MCF 10A (cell line): ENCODE results near the gene SLC7A1. TPM values are rescaled to one million over a fixed set of nuclear protein-coding genes. Genes with fewer than 3 reads are reported as not detected.

Experiments
- BruUV-seq: library from RNA; stranded (reverse); fragments of 400-500 nt; replicated peaks from 2 replicates; lab custom pipeline; 2021; lab: Mats Ljungman, UMichigan
- CTCF ChIA-PET: fragments of 300-600 bp; sonication (Branson Sonifier 250); formaldehyde crosslinking; extraction: SDS; loops from one replicate; lab custom pipeline; 2021; ENCODE audit warnings: antibody characterized with exemption, inconsistent platforms; lab: Yijun Ruan, JAX
- POLR2A ChIA-PET: fragments of 300-600, 350-650 bp; sonication (Branson Sonifier 250); formaldehyde crosslinking; extraction: SDS; loops from one replicate; lab custom pipeline; 2020; ENCODE audit warnings: antibody characterized with exemption, inconsistent platforms; lab: Yijun Ruan, JAX
- DNase-seq: peaks from one replicate; pipeline ENCODE4 v3.0.0-alpha.2; 2018; ENCODE audit not compliant: unreplicated experiment
- H3K27ac Mint-ChIP-seq: one replicate; pipeline ENCODE4 v1.8.0; 2022; ENCODE audit warnings: mild to moderate bottlenecking, low read depth, mixed read lengths; ENCODE audit not compliant: unreplicated experiment
- H3K27me3 Mint-ChIP-seq: one replicate; pipeline ENCODE4 v1.8.0; 2022; ENCODE audit warnings: mixed read lengths; ENCODE audit not compliant: insufficient read depth, unreplicated experiment
- H3K36me3 Mint-ChIP-seq: one replicate; pipeline ENCODE4 v1.8.0; 2022; ENCODE audit warnings: mild to moderate bottlenecking, moderate library complexity, mixed read lengths; ENCODE audit not compliant: insufficient read depth, unreplicated experiment
- H3K4me1 Mint-ChIP-seq: one replicate; pipeline ENCODE4 v1.8.0; 2022; ENCODE audit warnings: mixed read lengths; ENCODE audit not compliant: insufficient read depth, unreplicated experiment
- H3K4me3 Mint-ChIP-seq: one replicate; pipeline ENCODE4 v1.8.0; 2022; ENCODE audit warnings: mild to moderate bottlenecking, moderate library complexity, mixed read lengths; ENCODE audit not compliant: unreplicated experiment
- H3K9me3 Mint-ChIP-seq: one replicate; pipeline ENCODE4 v1.8.0; 2022; ENCODE audit warnings: mixed read lengths; ENCODE audit not compliant: unreplicated experiment
- intact Hi-C: fragments of 100-400 bp; cut with micrococcal nuclease; formaldehyde crosslinking; loops from 2 replicates; pipeline ENCODE4 v1.14.1; 2022
- total RNA-seq: library from RNA; stranded (reverse); gene quantifications from 2 replicates; pipeline ENCODE4 v1.2.3, GENCODE V29; 2022
- TF ChIP-seq, protein P1 (sequence below): fragments of 200-600 bp; IDR thresholded peaks from one replicate; pipeline ENCODE4 v1.8.0; 2022; ENCODE audit warnings: antibody characterized with exemption, mild to moderate bottlenecking; ENCODE audit not compliant: unreplicated experiment

The SLC7A1 gene
- total RNA-seq, 1 experiment from 2014 or later: 194 TPM

DNA sequence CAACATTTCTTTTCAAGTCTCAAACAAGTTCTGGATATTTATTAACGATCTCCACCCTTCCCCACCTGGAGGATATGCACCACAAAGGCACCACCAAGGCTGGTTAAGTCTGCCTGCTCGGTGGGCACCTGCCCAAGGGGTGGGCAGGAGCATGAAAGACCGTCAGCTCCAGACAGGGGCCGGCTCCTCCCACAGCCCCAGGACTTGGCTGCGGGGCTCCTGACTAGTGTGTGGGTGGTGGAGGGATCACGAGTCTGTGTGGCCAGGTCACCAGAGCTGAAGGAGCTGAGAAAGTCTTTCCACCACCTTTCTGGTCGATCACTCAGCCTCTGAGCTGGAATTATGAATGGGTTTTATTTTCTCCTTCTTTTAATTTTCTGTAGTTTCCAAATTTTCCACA is 7.8 kb downstream of the SLC7A1 start:
- ChIA-PET CTCF (interaction anchor here (1.0 to 1.7 kb wide), 2 partner anchors 13 to 79 kb away, joined by 3 to 5 read pairs; no protein-coding TSS in a partner anchor), POLR2A (interaction anchor here (0.7 to 3.4 kb wide), 4 partner anchors 12 to 23 kb away, joined by 3 to 22 read pairs (median 4); no protein-coding TSS in a partner anchor)
- no peak for DNase-seq
- BruUV-seq: no TSS peak
- H3K36me3 Mint-ChIP-seq: peaks cover 24% of the 10 kb centered on the region
- intact Hi-C loops: no loop called here
- TF ChIP-seq, protein P1, sequence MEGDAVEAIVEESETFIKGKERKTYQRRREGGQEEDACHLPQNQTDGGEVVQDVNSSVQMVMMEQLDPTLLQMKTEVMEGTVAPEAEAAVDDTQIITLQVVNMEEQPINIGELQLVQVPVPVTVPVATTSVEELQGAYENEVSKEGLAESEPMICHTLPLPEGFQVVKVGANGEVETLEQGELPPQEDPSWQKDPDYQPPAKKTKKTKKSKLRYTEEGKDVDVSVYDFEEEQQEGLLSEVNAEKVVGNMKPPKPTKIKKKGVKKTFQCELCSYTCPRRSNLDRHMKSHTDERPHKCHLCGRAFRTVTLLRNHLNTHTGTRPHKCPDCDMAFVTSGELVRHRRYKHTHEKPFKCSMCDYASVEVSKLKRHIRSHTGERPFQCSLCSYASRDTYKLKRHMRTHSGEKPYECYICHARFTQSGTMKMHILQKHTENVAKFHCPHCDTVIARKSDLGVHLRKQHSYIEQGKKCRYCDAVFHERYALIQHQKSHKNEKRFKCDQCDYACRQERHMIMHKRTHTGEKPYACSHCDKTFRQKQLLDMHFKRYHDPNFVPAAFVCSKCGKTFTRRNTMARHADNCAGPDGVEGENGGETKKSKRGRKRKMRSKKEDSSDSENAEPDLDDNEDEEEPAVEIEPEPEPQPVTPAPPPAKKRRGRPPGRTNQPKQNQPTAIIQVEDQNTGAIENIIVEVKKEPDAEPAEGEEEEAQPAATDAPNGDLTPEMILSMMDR: no peak
- peaks cover 65% of the 10 kb centered on the region for H3K4me1 Mint-ChIP-seq
- H3K9me3 Mint-ChIP-seq: no peaks in the 10 kb centered on the region
- H3K4me3 Mint-ChIP-seq: no peak overlapping the region
- H3K27me3 Mint-ChIP-seq: no peaks in the 10 kb centered on the region
- no peak overlapping the region for H3K27ac Mint-ChIP-seq

DNA sequence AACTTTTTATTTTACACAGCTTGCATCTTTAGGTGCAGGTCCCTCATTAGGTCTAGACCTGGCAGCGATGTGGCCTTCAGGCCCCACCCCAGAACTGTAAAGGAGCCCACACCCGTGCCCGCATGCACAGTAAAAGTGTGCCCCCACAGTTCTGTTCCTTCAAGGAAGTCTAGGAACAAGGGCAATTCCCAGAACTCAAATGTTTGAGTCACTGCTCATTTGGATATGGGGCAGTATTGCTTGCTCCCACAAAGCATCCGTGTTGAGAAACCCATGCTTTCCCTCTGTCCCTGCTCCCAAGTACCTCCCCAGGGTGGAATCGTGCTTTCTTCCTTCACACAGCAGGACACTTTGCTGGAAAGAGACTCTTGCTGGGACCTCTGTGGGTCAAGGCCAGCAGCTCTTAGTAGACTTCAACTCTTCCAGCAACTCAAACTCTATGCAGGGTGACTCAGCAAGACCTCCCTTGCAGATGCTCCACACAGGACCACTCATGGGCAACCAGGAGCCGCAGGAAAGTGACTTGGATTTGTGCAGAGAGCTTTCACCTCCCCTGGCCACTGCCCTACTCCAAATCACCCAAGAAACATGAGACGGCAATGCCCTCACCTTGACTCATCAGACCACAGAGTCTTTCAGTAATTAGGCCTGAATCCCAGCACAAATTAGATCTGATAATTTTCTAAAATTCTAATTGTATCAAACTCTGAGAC is 12.3 kb downstream of the SLC7A1 start:
- Mint-ChIP-seq H3K4me1 (peaks cover 46% of the 10 kb centered on the region), H3K9me3 (no peaks in the 10 kb centered on the region), H3K27ac (peak overlapping the region; percentile 33), H3K4me3 (peak overlapping the region; percentile 29), H3K27me3 (no peaks in the 10 kb centered on the region), H3K36me3 (peaks cover 18% of the 10 kb centered on the region)
- ChIA-PET CTCF (interaction anchor here (0.6 kb wide), 1 partner anchor 187 kb away, joined by 3 read pairs; no protein-coding TSS in a partner anchor), POLR2A (interaction anchor here (0.6 to 9.4 kb wide), 9 partner anchors 8 to 554 kb away, joined by 3 to 55 read pairs (median 4); partner anchors contain the start of gene SLC7A1)
- no TSS peak for BruUV-seq
- intact Hi-C loops: no loop called here
- TF ChIP-seq, protein P1: no peak
- peak; percentile 62 for DNase-seq

DNA sequence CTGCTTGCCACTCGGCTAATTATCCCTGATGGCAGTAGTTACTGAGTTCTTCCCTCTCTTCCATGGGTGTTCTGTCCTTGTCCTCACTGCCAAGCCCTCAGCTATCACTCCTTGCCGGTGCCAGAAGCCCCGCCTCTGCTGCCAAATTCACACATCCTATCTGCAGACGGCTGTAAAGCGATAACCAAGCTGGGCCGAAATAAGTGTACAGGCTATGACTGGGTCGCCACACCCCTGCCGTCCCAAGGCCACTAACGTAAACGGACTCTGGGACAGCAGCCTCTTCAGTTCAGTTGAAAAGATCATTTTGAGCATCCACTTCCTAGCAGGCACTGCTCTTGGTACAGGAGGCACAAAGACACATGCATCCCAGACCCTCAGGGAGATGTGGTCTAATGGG is 13.3 kb downstream of the SLC7A1 start:
- Mint-ChIP-seq H3K4me1 (peaks cover 37% of the 10 kb centered on the region), H3K27me3 (no peaks in the 10 kb centered on the region), H3K9me3 (no peaks in the 10 kb centered on the region), H3K27ac (no peak overlapping the region), H3K4me3 (no peak overlapping the region), H3K36me3 (peaks cover 15% of the 10 kb centered on the region)
- intact Hi-C loops: no loop called here
- no peak for DNase-seq
- POLR2A ChIA-PET: interaction anchor here (9.4 kb wide), 1 partner anchor 14 kb away, joined by 55 read pairs; no protein-coding TSS in a partner anchor
- TF ChIP-seq, protein P1: no peak
- CTCF ChIA-PET: interaction anchor here (0.6 kb wide), 1 partner anchor 188 kb away, joined by 3 read pairs; no protein-coding TSS in a partner anchor
- no TSS peak for BruUV-seq

DNA sequence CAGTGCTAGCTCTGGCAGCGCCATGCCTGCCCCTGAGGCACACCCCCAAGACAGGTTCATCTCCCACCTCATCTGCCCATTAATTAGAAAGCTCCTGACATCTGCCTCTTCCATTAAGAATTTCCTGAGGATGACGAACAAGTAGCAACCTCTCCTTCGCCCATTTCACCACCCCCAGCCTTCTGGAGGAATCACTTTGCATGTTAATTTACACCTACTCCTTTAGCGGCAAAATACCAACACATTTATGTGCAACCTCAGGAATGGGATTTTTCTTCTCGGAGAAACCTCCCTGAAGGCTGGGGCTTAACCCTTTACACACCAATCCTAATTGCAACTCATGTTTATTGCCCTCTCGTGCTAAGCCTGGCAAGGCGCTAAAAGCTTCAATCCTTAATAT is 13.8 kb downstream of the SLC7A1 start:
- no peak overlapping the region for H3K4me3 Mint-ChIP-seq

More for the DNA sequence above, 13.8 kb downstream of the SLC7A1 start:
- ChIA-PET POLR2A (interaction anchor here (9.4 kb wide), 1 partner anchor 13 kb away, joined by 55 read pairs; no protein-coding TSS in a partner anchor), CTCF (interaction anchor here (1.2 kb wide), 1 partner anchor 9 kb away, joined by 5 read pairs; no protein-coding TSS in a partner anchor)
- no TSS peak for BruUV-seq
- peaks cover 17% of the 10 kb centered on the region for H3K36me3 Mint-ChIP-seq
- H3K27me3 Mint-ChIP-seq: no peaks in the 10 kb centered on the region
- intact Hi-C loops: no loop called here
- no peak overlapping the region for H3K27ac Mint-ChIP-seq
- TF ChIP-seq, protein P1: no peak
- no peaks in the 10 kb centered on the region for H3K9me3 Mint-ChIP-seq
- no peak for DNase-seq
- peaks cover 35% of the 10 kb centered on the region for H3K4me1 Mint-ChIP-seq
